Liver (tissue), 3 donors: ENCODE measurements around the gene HECTD1.

ENCODE experiments used
- ATF3 ChIP-seq: IDR thresholded peaks from 2 replicates; pipeline ENCODE4 v1.6.1; 2016; ENCODE audit warnings: antibody characterized with exemption
- CTCF ChIP-seq: fragments of 150-350 bp; IDR thresholded peaks from 2 replicates; pipeline ENCODE4 v1.5.1; 2017; ENCODE audit warnings: improper control_type of control experiment, low read depth, low read length; ENCODE audit not compliant: missing input control
- EGR1 ChIP-seq, 2 donors: IDR thresholded peaks; 2 replicates each; pipeline ENCODE4 v1.6.1; 2016 to 2018; ENCODE audit warnings: antibody characterized with exemption in 2 of 2, low read depth in 2 of 2
- HNF4G ChIP-seq: IDR thresholded peaks from 2 replicates; pipeline ENCODE4 v1.6.1; 2016; ENCODE audit warnings: antibody characterized with exemption
- JUND ChIP-seq, 2 donors: IDR thresholded peaks; 2 replicates each; pipeline ENCODE4 v1.6.1; 2016; ENCODE audit warnings: antibody characterized with exemption in 2 of 2
- RAD21 ChIP-seq, 2 donors: IDR thresholded peaks; 2 replicates each; pipeline ENCODE4 v1.6.1; 2016; ENCODE audit warnings: antibody characterized with exemption in 2 of 2, mild to moderate bottlenecking in 2 of 2
- REST ChIP-seq: IDR thresholded peaks from 2 replicates; pipeline ENCODE4 v1.6.1; 2016; ENCODE audit warnings: antibody characterized with exemption, mild to moderate bottlenecking
- TAF1 ChIP-seq: conservative IDR thresholded peaks from 2 replicates; pipeline ENCODE4 v1.6.1; 2016; ENCODE audit warnings: antibody characterized with exemption, mild to moderate bottlenecking
- YY1 ChIP-seq: IDR thresholded peaks from 2 replicates; pipeline ENCODE4 v1.6.1; 2016; ENCODE audit warnings: antibody characterized with exemption, mild to moderate bottlenecking
- ZBTB33 ChIP-seq: IDR thresholded peaks from 2 replicates; pipeline ENCODE4 v1.6.1; 2016; ENCODE audit warnings: antibody characterized with exemption
- TF ChIP-seq, protein P1 (sequence below): IDR thresholded peaks from 2 replicates; pipeline ENCODE4 v1.6.1; 2016; ENCODE audit warnings: antibody characterized with exemption
- donor health status: healthy.
- donor health status: healthy.

DNA sequence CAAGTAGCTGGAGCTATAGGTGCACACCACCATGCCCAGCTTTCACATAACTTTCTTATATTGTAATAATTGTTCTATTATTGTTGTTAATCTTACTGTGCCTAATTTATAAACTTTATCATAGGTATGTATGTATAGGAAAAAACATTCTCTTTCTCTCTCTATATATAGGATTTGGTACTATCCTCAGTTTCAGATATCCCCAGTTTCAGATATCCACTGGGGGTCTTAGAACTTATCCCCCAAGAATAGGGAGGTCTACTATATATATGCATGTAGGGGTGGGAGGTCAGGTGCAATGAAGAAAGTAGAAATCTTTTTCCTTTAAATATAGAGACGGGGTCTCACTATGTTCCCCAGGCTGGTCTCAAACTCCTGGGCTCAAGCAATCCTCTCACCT lies 110.5 kb downstream of the HECTD1 start:
- no peak for TF ChIP-seq CTCF
- no peak for TF ChIP-seq REST
- no peak for TF ChIP-seq TAF1
- TF ChIP-seq ATF3 = no peak
- no peak for TF ChIP-seq ZBTB33
- TF ChIP-seq, protein P1, sequence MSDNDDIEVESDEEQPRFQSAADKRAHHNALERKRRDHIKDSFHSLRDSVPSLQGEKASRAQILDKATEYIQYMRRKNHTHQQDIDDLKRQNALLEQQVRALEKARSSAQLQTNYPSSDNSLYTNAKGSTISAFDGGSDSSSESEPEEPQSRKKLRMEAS = no peak
- no peak for TF ChIP-seq YY1
- TF ChIP-seq RAD21 (IDR thresholded peaks at IDR 0.05) = no peak
- TF ChIP-seq EGR1 (IDR thresholded peaks at IDR 0.05; ENCODE audit: low read depth in 2 of 2) = no peak
- no peak for TF ChIP-seq HNF4G
- no peak for TF ChIP-seq JUND (IDR thresholded peaks at IDR 0.05)
